ENCODE data around the gene MED13L. TPM values are rescaled to one million over a fixed set of nuclear protein-coding genes. Genes with fewer than 3 reads are reported as not detected.

Gene MED13L
- total RNA-seq, 6 experiments from 2014 or later = 29.0 to 52.0 (median 38.1) TPM

GRCh38 chr12:116179384-116179783 is 98.1 kb downstream of the MED13L start:
- H3K9me3 ChIP-seq = no peaks in the 10 kb centered on the region
- TF ChIP-seq CTCF (IDR thresholded peaks at IDR 0.05) (no peak), POLR2A (IDR thresholded peaks at IDR 0.05) (no peak)
- no peaks in the 10 kb centered on the region for H3K36me3 ChIP-seq
- ATAC-seq = no peak
- WGBS (ENCODE audit: insufficient coverage, low coverage, low lambda C conversion rate, missing lambda C conversion rate) = 97% methylated on average over 5 of the region's 5 CpGs
- intact Hi-C loops (cut with DNase I) = no loop called here
- H3K4me1 ChIP-seq = peaks cover 0 to 6% (median 0%) of the 10 kb centered on the region in 4 donors
- no peak for DNase-seq
- no peak overlapping the region for H3K27ac ChIP-seq
- H3K27me3 ChIP-seq = no peaks in the 10 kb centered on the region
- no peak overlapping the region for H3K4me3 ChIP-seq

GRCh38 chr12:116177017-116177416 is 100.5 kb downstream of the MED13L start:
- no peaks in the 10 kb centered on the region for H3K27me3 ChIP-seq
- H3K36me3 ChIP-seq = no peaks in the 10 kb centered on the region
- 98% methylated on average over 4 of the region's 4 CpGs for WGBS (ENCODE audit: insufficient coverage, low coverage, low lambda C conversion rate, missing lambda C conversion rate)
- intact Hi-C loops (cut with DNase I) = no loop called here
- ATAC-seq = no peak
- H3K4me3 ChIP-seq = no peak overlapping the region
- no peak for DNase-seq
- H3K27ac ChIP-seq = no peak overlapping the region
- no peaks in the 10 kb centered on the region for H3K9me3 ChIP-seq
- no peaks in the 10 kb centered on the region for H3K4me1 ChIP-seq
- TF ChIP-seq POLR2A (IDR thresholded peaks at IDR 0.05) (no peak), CTCF (IDR thresholded peaks at IDR 0.05) (no peak)

- DNase-seq (no peak), ATAC-seq (no peak)
- H3K9me3 ChIP-seq = no peaks in the 10 kb centered on the region
- H3K27ac ChIP-seq = no peak overlapping the region
- WGBS (ENCODE audit: insufficient coverage, low coverage, low lambda C conversion rate, missing lambda C conversion rate) = 93% methylated on average over 4 of the region's 4 CpGs
- H3K36me3 ChIP-seq = no peaks in the 10 kb centered on the region
- H3K4me3 ChIP-seq = no peak overlapping the region
- no peaks in the 10 kb centered on the region for H3K4me1 ChIP-seq
- TF ChIP-seq POLR2A (IDR thresholded peaks at IDR 0.05) (no peak), CTCF (IDR thresholded peaks at IDR 0.05) (no peak)
- H3K27me3 ChIP-seq = no peaks in the 10 kb centered on the region
- intact Hi-C loops (cut with DNase I) = no loop called here
Observed at GRCh38 chr12:116174904-116175303, 102.6 kb downstream of the MED13L start.

- H3K9me3 ChIP-seq = no peaks in the 10 kb centered on the region
- no peaks in the 10 kb centered on the region for H3K4me1 ChIP-seq
- H3K4me3 ChIP-seq = no peak overlapping the region
- WGBS (ENCODE audit: insufficient coverage, low coverage, low lambda C conversion rate, missing lambda C conversion rate) = 94% methylated on average over 3 of the region's 3 CpGs
- no peak for ATAC-seq
- intact Hi-C loops (cut with DNase I) = no loop called here
- no peaks in the 10 kb centered on the region for H3K27me3 ChIP-seq
- H3K27ac ChIP-seq = no peak overlapping the region
- H3K36me3 ChIP-seq = no peaks in the 10 kb centered on the region
- TF ChIP-seq POLR2A (IDR thresholded peaks at IDR 0.05) = no peak
- DNase-seq = no peak
Observed at GRCh38 chr12:116174006-116174405, 103.5 kb downstream of the MED13L start.

- H3K4me1 ChIP-seq = no peaks in the 10 kb centered on the region
- TF ChIP-seq CTCF (IDR thresholded peaks at IDR 0.05) (no peak), POLR2A (IDR thresholded peaks at IDR 0.05) (no peak)
- no peaks in the 10 kb centered on the region for H3K27me3 ChIP-seq
- no peak overlapping the region for H3K4me3 ChIP-seq
- no peaks in the 10 kb centered on the region for H3K36me3 ChIP-seq
- DNase-seq (no peak), ATAC-seq (peak in 3 of 4 donors; percentile 38 to 46 (median 40))
- intact Hi-C loops (cut with DNase I) = no loop called here
- no peak overlapping the region for H3K27ac ChIP-seq
- 60% methylated on average over 10 of the region's 10 CpGs for WGBS (ENCODE audit: insufficient coverage, low coverage, low lambda C conversion rate, missing lambda C conversion rate)
- H3K9me3 ChIP-seq = no peaks in the 10 kb centered on the region
Observed at GRCh38 chr12:116172224-116172849, 105.2 kb downstream of the MED13L start.
